Vagina (tissue), 2 donors: ENCODE results near the gene SSTR4.

Experiments used
- CTCF ChIP-seq, 3 experiments: fragments of 450-650 bp in 2 of 3; fragments of 200-600 bp in 1 of 3; sonication (generic) in 1 of 3; IDR thresholded peaks; one replicate each; pipeline ENCODE4 v1.5.1; 2017 to 2019; ENCODE audit warnings: antibody characterized with exemption in 3 of 3, mild to moderate bottlenecking in 2 of 3, moderate library complexity in 2 of 3
- POLR2A ChIP-seq, 2 donors: fragments of 450-650 bp; IDR thresholded peaks; one replicate each; pipeline ENCODE4 v1.6.1; 2017; ENCODE audit warnings: antibody characterized with exemption in 2 of 2, mild to moderate bottlenecking in 2 of 2, moderate library complexity in 2 of 2
- POLR2AphosphoS5 ChIP-seq, 2 donors: sonication (generic); formaldehyde crosslinking; IDR thresholded peaks; one replicate each; pipeline ENCODE4 v1.9.0; 2017; ENCODE audit warnings: antibody characterized with exemption in 2 of 2, mild to moderate bottlenecking in 2 of 2, low read depth in 1 of 2; ENCODE audit not compliant: insufficient read depth in 1 of 2

GRCh38 chr20:23083553-23084220, 48.6 kb downstream of the SSTR4 start:
- TF ChIP-seq POLR2AphosphoS5 (IDR thresholded peaks at IDR 0.05; ENCODE audit: insufficient read depth in 1 of 2, low read depth in 1 of 2) (no peak), POLR2A (IDR thresholded peaks at IDR 0.05) (no peak), CTCF (IDR thresholded peaks at IDR 0.05) (no peak)
